SK-N-SH treated with all-trans-retinoic acid at 6 μM for 48 hours (cell line): ENCODE data around the gene TGFA.

Experiments
- ATAC-seq: fragments of 200-7000 bp; cut with Tn5 transposase; 3 replicates; pipeline ENCODE4 v1.9.1; 2020; ENCODE audit warnings: mild to moderate bottlenecking, moderate library complexity
- ARNTL ChIP-seq: fragments of 450-650 bp; formaldehyde crosslinking; IDR thresholded peaks from 2 replicates; pipeline ENCODE4 v1.5.0; 2020; ENCODE audit warnings: low read depth, mild to moderate bottlenecking, moderate library complexity, borderline replicate concordance
- CREB5 ChIP-seq: fragments of 250-450 bp; sonication (Bioruptor Pico); IDR thresholded peaks from 2 replicates; pipeline ENCODE4 v1.5.1; 2020; ENCODE audit warnings: low read depth, mild to moderate bottlenecking, moderate library complexity
- CSDC2 ChIP-seq: fragments of 250-450 bp; sonication (Bioruptor Pico); IDR thresholded peaks from 2 replicates; pipeline ENCODE4 v1.5.0; 2020; ENCODE audit warnings: mild to moderate bottlenecking, moderate library complexity
- CSRNP3 ChIP-seq: fragments of 250-450 bp; sonication (Bioruptor Pico); IDR thresholded peaks from 2 replicates; pipeline ENCODE4 v1.5.1; 2021; ENCODE audit warnings: mild to moderate bottlenecking, moderate library complexity
- ESRRG ChIP-seq: fragments of 250-450 bp; sonication (Bioruptor Pico); IDR thresholded peaks from 2 replicates; pipeline ENCODE4 v1.6.1; 2021; ENCODE audit warnings: mild to moderate bottlenecking
- GLIS3 ChIP-seq: fragments of 250-450 bp; sonication (Bioruptor Pico); IDR thresholded peaks from 2 replicates; pipeline ENCODE4 v1.5.0; 2020; ENCODE audit warnings: mild to moderate bottlenecking, moderate library complexity
- ISL1 ChIP-seq: fragments of 250-450 bp; sonication (Bioruptor Pico); IDR thresholded peaks from 2 replicates; pipeline ENCODE4 v2.1.2; 2022; ENCODE audit warnings: mild to moderate bottlenecking, moderate library complexity
- OSR1 ChIP-seq: fragments of 250-450 bp; sonication (Bioruptor Pico); IDR thresholded peaks from 2 replicates; pipeline ENCODE4 v1.8.0; 2022; ENCODE audit warnings: moderate library complexity, mild to moderate bottlenecking, inconsistent platforms
- PATZ1 ChIP-seq: fragments of 250-450 bp; sonication (Bioruptor Pico); IDR thresholded peaks from 2 replicates; pipeline ENCODE4 v1.8.0; 2020; ENCODE audit warnings: mild to moderate bottlenecking, moderate library complexity, borderline replicate concordance
- POU6F1 ChIP-seq: fragments of 250-450 bp; sonication (Bioruptor Pico); IDR thresholded peaks from 2 replicates; pipeline ENCODE4 v1.8.0; 2021; ENCODE audit warnings: low read depth, mild to moderate bottlenecking, moderate library complexity, borderline replicate concordance
- PPARA ChIP-seq: fragments of 250-450 bp; sonication (Bioruptor Pico); IDR thresholded peaks from 2 replicates; pipeline ENCODE4 v1.5.0; 2020; ENCODE audit warnings: mild to moderate bottlenecking, borderline replicate concordance
- RARB ChIP-seq: fragments of 250-450 bp; sonication (Bioruptor Pico); IDR thresholded peaks from 2 replicates; pipeline ENCODE4 v1.8.0; 2021; ENCODE audit warnings: mild to moderate bottlenecking, moderate library complexity
- TCF4 ChIP-seq: fragments of 250-450 bp; sonication (Bioruptor Pico); IDR thresholded peaks from 2 replicates; pipeline ENCODE4 v1.8.0; 2021; ENCODE audit warnings: mild to moderate bottlenecking, moderate library complexity, borderline replicate concordance
- TOX ChIP-seq: fragments of 250-450 bp; sonication (Bioruptor Pico); IDR thresholded peaks from 2 replicates; pipeline ENCODE4 v1.8.0; 2021; ENCODE audit warnings: mild to moderate bottlenecking, moderate library complexity, borderline replicate concordance
- TSHZ2 ChIP-seq: fragments of 250-450 bp; sonication (Bioruptor Pico); IDR thresholded peaks from 2 replicates; pipeline ENCODE4 v1.5.0; 2020; ENCODE audit warnings: mild to moderate bottlenecking, moderate library complexity
- ZC3H10 ChIP-seq: fragments of 250-450 bp; sonication (Bioruptor Pico); IDR thresholded peaks from 2 replicates; pipeline ENCODE4 v1.5.1; 2021; ENCODE audit warnings: mild to moderate bottlenecking, moderate library complexity
- ZFP3 ChIP-seq: fragments of 250-450 bp; sonication (Bioruptor Pico); IDR thresholded peaks from 2 replicates; pipeline ENCODE4 v1.5.0; 2020; ENCODE audit warnings: mild to moderate bottlenecking, moderate library complexity
- ZFP30 ChIP-seq: fragments of 450-650 bp; formaldehyde crosslinking; IDR thresholded peaks from 2 replicates; pipeline ENCODE4 v1.5.0; 2022; ENCODE audit warnings: mild to moderate bottlenecking, moderate library complexity
- ZNF565 ChIP-seq: fragments of 450-650 bp; formaldehyde crosslinking; conservative IDR thresholded peaks from 2 replicates; pipeline ENCODE4 v1.5.0; 2020; ENCODE audit warnings: low read depth, mild to moderate bottlenecking, moderate library complexity
- ZNF8 ChIP-seq: fragments of 450-650 bp; formaldehyde crosslinking; IDR thresholded peaks from 2 replicates; pipeline ENCODE4 v1.5.0; 2020; ENCODE audit warnings: mild to moderate bottlenecking, moderate library complexity

TGFA gene

GRCh38 chr2:70546885-70547284 is 6.7 kb downstream of the TGFA start:
- ATAC-seq: no peak
- TF ChIP-seq TCF4 (CRISPR knock-in tag) (no peak), GLIS3 (CRISPR knock-in tag) (no peak), TOX (CRISPR knock-in tag) (no peak), CSDC2 (no peak), ESRRG (no peak), ZNF565 (CRISPR knock-in tag) (no peak), ISL1 (CRISPR knock-in tag) (no peak), ZNF8 (CRISPR knock-in tag) (no peak), PATZ1 (CRISPR knock-in tag) (no peak), RARB (CRISPR knock-in tag) (no peak), PPARA (no peak), ARNTL (CRISPR knock-in tag) (no peak), POU6F1 (CRISPR knock-in tag) (no peak)

- no peak for ATAC-seq
- TF ChIP-seq RARB (CRISPR knock-in tag): no peak
- no peak for TF ChIP-seq OSR1 (CRISPR knock-in tag)
- TF ChIP-seq CREB5 (CRISPR knock-in tag): no peak
Measured at GRCh38 chr2:70546376-70546775, 7.2 kb downstream of the TGFA start.

GRCh38 chr2:70541481-70542020 is 12.1 kb downstream of the TGFA start:
- ATAC-seq: no peak
- TF ChIP-seq CREB5 (CRISPR knock-in tag) (no peak), ARNTL (CRISPR knock-in tag) (no peak), ISL1 (CRISPR knock-in tag) (no peak), PATZ1 (CRISPR knock-in tag) (no peak), ZNF565 (CRISPR knock-in tag) (no peak), RARB (CRISPR knock-in tag) (no peak), PPARA (no peak), CSDC2 (no peak), TSHZ2 (CRISPR knock-in tag) (no peak), ZFP30 (CRISPR knock-in tag) (no peak), CSRNP3 (CRISPR knock-in tag) (no peak), TOX (CRISPR knock-in tag) (no peak), OSR1 (CRISPR knock-in tag) (no peak), POU6F1 (CRISPR knock-in tag) (no peak), ZNF8 (CRISPR knock-in tag) (no peak), ZC3H10 (no peak), TCF4 (CRISPR knock-in tag) (no peak), ESRRG (no peak), ZFP3 (CRISPR knock-in tag) (no peak)
